H9 (cell line): Measurements from ENCODE around the gene RAB3IL1. TPM values are rescaled to one million over a fixed set of nuclear protein-coding genes. Genes with fewer than 3 reads are reported as not detected.
"Not testable (repeated sequence)": the region's sequence is repeated elsewhere in the genome, so short reads cannot be mapped to it uniquely, and the experiment has no call there.

Experiments used
- DNase-seq: peaks from one replicate; pipeline ENCODE4 v3.0.0-alpha.2; 2017
- H2AFZ ChIP-seq: one replicate; pipeline ENCODE4 v1.6.1; 2013; ENCODE audit warnings: mild to moderate bottlenecking, low read length, control low read depth, moderate library complexity
- H2AK5ac ChIP-seq: 2 replicates; pipeline ENCODE4 v1.6.1; 2013; ENCODE audit warnings: low read length, control low read depth, mixed read lengths; ENCODE audit not compliant: insufficient read length
- H2BK120ac ChIP-seq: one replicate; pipeline ENCODE4 v1.6.1; 2013; ENCODE audit warnings: low read depth, mild to moderate bottlenecking, low read length, control low read depth, inconsistent platforms; ENCODE audit not compliant: poor library complexity, severe bottlenecking
- H2BK12ac ChIP-seq: 2 replicates; pipeline ENCODE4 v1.6.1; 2013; ENCODE audit warnings: low read length, control low read depth, mixed read lengths, low read depth; ENCODE audit not compliant: insufficient read length
- H2BK15ac ChIP-seq: 2 replicates; pipeline ENCODE4 v1.6.1; 2013; ENCODE audit warnings: low read depth, low read length, control low read depth
- H2BK20ac ChIP-seq: one replicate; pipeline ENCODE4 v1.6.1; 2013; ENCODE audit warnings: low read depth, mild to moderate bottlenecking, low read length, control low read depth, inconsistent platforms; ENCODE audit not compliant: poor library complexity, severe bottlenecking
- H2BK5ac ChIP-seq: 2 replicates; pipeline ENCODE4 v1.6.1; 2013; ENCODE audit warnings: low read length, control low read depth, mixed read lengths; ENCODE audit not compliant: insufficient read length
- H3K14ac ChIP-seq: 2 replicates; pipeline ENCODE4 v1.6.1; 2013; ENCODE audit warnings: low read length, control low read depth; ENCODE audit not compliant: insufficient read depth
- H3K18ac ChIP-seq: 2 replicates; pipeline ENCODE4 v1.6.1; 2013; ENCODE audit warnings: low read depth, mild to moderate bottlenecking, mixed read lengths, low read length, control low read depth; ENCODE audit not compliant: insufficient read length
- H3K23ac ChIP-seq: 2 replicates; pipeline ENCODE4 v1.6.1; 2013; ENCODE audit warnings: low read length, control low read depth, mixed read lengths, low read depth; ENCODE audit not compliant: insufficient read length
- H3K23me2 ChIP-seq: 2 replicates; pipeline ENCODE4 v1.6.1; 2013; ENCODE audit warnings: low read depth, mild to moderate bottlenecking, mixed read lengths, low read length, control low read depth; ENCODE audit not compliant: insufficient read length, poor library complexity, severe bottlenecking
- H3K27ac ChIP-seq: 2 replicates; pipeline ENCODE4 v1.5.1; 2013; ENCODE audit warnings: low read length, control low read depth, mixed read lengths, low read depth; ENCODE audit not compliant: insufficient read length
- H3K27me3 ChIP-seq: 2 replicates; pipeline ENCODE4 v1.6.1; 2013; ENCODE audit warnings: low read length, control low read depth, inconsistent platforms; ENCODE audit not compliant: insufficient read depth
- H3K4ac ChIP-seq: 2 replicates; pipeline ENCODE4 v1.6.1; 2013; ENCODE audit warnings: low read depth, mild to moderate bottlenecking, control low read depth, inconsistent platforms, low read length, moderate library complexity
- H3K4me1 ChIP-seq: 2 replicates; pipeline ENCODE4 v1.6.1; 2013; ENCODE audit warnings: low read length, control low read depth, inconsistent platforms; ENCODE audit not compliant: insufficient read depth
- H3K4me2 ChIP-seq: 2 replicates; pipeline ENCODE4 v1.6.1; 2013; ENCODE audit warnings: low read length, control low read depth, mixed read lengths; ENCODE audit not compliant: insufficient read length, insufficient read depth
- H3K56ac ChIP-seq: 2 replicates; pipeline ENCODE4 v1.6.1; 2013; ENCODE audit warnings: low read depth, mild to moderate bottlenecking, mixed read lengths, low read length, control low read depth; ENCODE audit not compliant: insufficient read length
- H3K79me1 ChIP-seq: 2 replicates; pipeline ENCODE4 v1.6.1; 2013; ENCODE audit warnings: low read depth, mild to moderate bottlenecking, moderate library complexity, low read length, control low read depth, inconsistent platforms; ENCODE audit not compliant: insufficient read depth, poor library complexity, severe bottlenecking
- H3K79me2 ChIP-seq: 2 replicates; pipeline ENCODE4 v1.6.1; 2013; ENCODE audit warnings: low read length, control low read depth, inconsistent platforms; ENCODE audit not compliant: insufficient read depth
- H3K9ac ChIP-seq: 2 replicates; pipeline ENCODE4 v1.6.1; 2013; ENCODE audit warnings: low read length, control low read depth, mixed read lengths; ENCODE audit not compliant: insufficient read length; ENCODE audit errors: extremely low read depth
- H3K9me3 ChIP-seq: one replicate; pipeline ENCODE4 v1.6.1; 2013; ENCODE audit warnings: low read depth, low read length, inconsistent platforms; ENCODE audit not compliant: control insufficient read depth
- H3T11ph ChIP-seq: one replicate; pipeline ENCODE4 v1.6.1; 2013; ENCODE audit warnings: mild to moderate bottlenecking, low read length, control low read depth, inconsistent platforms
- H4K20me1 ChIP-seq: one replicate; pipeline ENCODE4 v1.6.1; 2013; ENCODE audit not compliant: control insufficient read depth, insufficient read length, insufficient read depth
- H4K5ac ChIP-seq: 2 replicates; pipeline ENCODE4 v1.6.1; 2013; ENCODE audit warnings: low read depth, mild to moderate bottlenecking, mixed read lengths, low read length, control low read depth; ENCODE audit not compliant: insufficient read length
- H4K8ac ChIP-seq: replicated peaks from 2 replicates; pipeline ENCODE4 v1.6.1; 2013; ENCODE audit warnings: low read length, control low read depth, mixed read lengths, low read depth; ENCODE audit not compliant: insufficient read length
- H4K91ac ChIP-seq: 2 replicates; pipeline ENCODE4 v1.6.1; 2013; ENCODE audit warnings: low read depth, mild to moderate bottlenecking, moderate library complexity, mixed read lengths, low read length, control low read depth; ENCODE audit not compliant: insufficient read length
- H3K27ac Mint-ChIP-seq, 3 experiments: 2 replicates in 2 of 3; 3 replicates in 1 of 3; pipeline ENCODE4 v1.8.0; 2020 to 2021; ENCODE audit warnings: mixed read lengths in 3 of 3, mild to moderate bottlenecking in 1 of 3, moderate library complexity in 1 of 3
- H3K27me3 Mint-ChIP-seq: 2 replicates; pipeline ENCODE4 v1.8.0; 2021; ENCODE audit warnings: low read depth, mild to moderate bottlenecking, moderate library complexity, mixed read lengths
- H3K36me3 Mint-ChIP-seq, 3 experiments: 2 replicates in 2 of 3; 3 replicates in 1 of 3; pipeline ENCODE4 v1.8.0; 2020 to 2021; ENCODE audit warnings: low read depth in 3 of 3, mixed read lengths in 3 of 3; ENCODE audit not compliant: insufficient read depth in 1 of 3
- H3K4me1 Mint-ChIP-seq, 2 experiments: 2 replicates each; pipeline ENCODE4 v1.8.0; 2020; ENCODE audit warnings: mixed read lengths in 2 of 2
- H3K4me3 Mint-ChIP-seq, 2 experiments: 2 replicates in 1 of 2; 3 replicates in 1 of 2; pipeline ENCODE4 v1.8.0; 2020 to 2021; ENCODE audit warnings: mild to moderate bottlenecking in 2 of 2, mixed read lengths in 2 of 2, moderate library complexity in 1 of 2
- H3K9me3 Mint-ChIP-seq, 2 experiments: 2 replicates in 1 of 2; 3 replicates in 1 of 2; pipeline ENCODE4 v1.8.0; 2020; ENCODE audit warnings: mild to moderate bottlenecking in 2 of 2, mixed read lengths in 2 of 2, moderate library complexity in 1 of 2
- CTCF ChIP-seq: fragments of 200-600 bp; sonication (generic); conservative IDR thresholded peaks from 3 replicates; pipeline ENCODE4 v1.8.0; 2021; ENCODE audit warnings: antibody characterized with exemption, mild to moderate bottlenecking
- WGBS: extraction: QIAGEN DNeasy Blood & Tissue Kit; methylation state at CpG from one replicate; pipeline ENCODE4 v1.1.7; 2013; ENCODE audit warnings: missing lambda C conversion rate, low lambda C conversion rate, mixed read lengths; ENCODE audit not compliant: insufficient read length; ENCODE audit errors: extremely low coverage; 5-methylcytosine and 5-hydroxymethylcytosine counted together
- total RNA-seq: library from RNA; stranded (reverse); gene quantifications from 2 replicates; pipeline ENCODE4 v1.2.1, GENCODE V29; 2021

Gene RAB3IL1
- total RNA-seq, 1 experiment from 2014 or later, result 2.4 TPM

GRCh38 chr11:61966734-61967115 is 49.4 kb upstream of the RAB3IL1 start:
- no peak overlapping the region for H2BK12ac ChIP-seq
- H3K27ac ChIP-seq, result no peak overlapping the region
- no peaks in the 10 kb centered on the region for H3K9me3 ChIP-seq
- no peak overlapping the region for H2BK20ac ChIP-seq
- DNase-seq, result no peak
- Mint-ChIP-seq H3K36me3 (peaks cover 29 to 43% (median 39%) of the 10 kb centered on the region in 3 experiments), H3K4me1 (peaks cover 29 to 40% of the 10 kb centered on the region in 2 experiments), H3K9me3 (no peaks in the 10 kb centered on the region; a peak in 1 of 5 replicates), H3K4me3 (peak overlapping the region; percentile 91 to 94), H3K27me3 (peaks cover 1% of the 10 kb centered on the region; the same call in 1 of the 2 replicates), H3K27ac (peak overlapping the region in 2 of 3 experiments; percentile 74 to 81; a peak in 3 of 7 replicates)
- peaks cover 16% of the 10 kb centered on the region for H3K23me2 ChIP-seq
- H4K8ac ChIP-seq, result no peak overlapping the region
- H3T11ph ChIP-seq, result no peak overlapping the region
- no peak overlapping the region for H3K18ac ChIP-seq
- no peak overlapping the region for H2AK5ac ChIP-seq
- no peak overlapping the region for H2BK5ac ChIP-seq
- no peak overlapping the region for H4K91ac ChIP-seq
- no peak overlapping the region for H3K14ac ChIP-seq
- no peak overlapping the region for H3K4ac ChIP-seq
- peak overlapping the region; percentile 97 for H3K4me2 ChIP-seq
- no peak overlapping the region for H2AFZ ChIP-seq
- no peak overlapping the region for H2BK120ac ChIP-seq
- H3K23ac ChIP-seq, result no peak overlapping the region
- H3K27me3 ChIP-seq, result no peaks in the 10 kb centered on the region
- no peak for TF ChIP-seq CTCF
- H3K79me2 ChIP-seq, result peaks cover 14% of the 10 kb centered on the region
- no peak overlapping the region for H2BK15ac ChIP-seq
- H4K5ac ChIP-seq, result no peak overlapping the region
- no CpG with 5 or more reads among the region's 13 CpGs for WGBS
- peak overlapping the region; percentile 66 for H3K9ac ChIP-seq
- no peak overlapping the region for H3K56ac ChIP-seq
- peaks cover 4% of the 10 kb centered on the region for H3K79me1 ChIP-seq
- no peaks in the 10 kb centered on the region for H4K20me1 ChIP-seq
- peaks cover 9% of the 10 kb centered on the region; the same call in 1 of the 2 replicates for H3K4me1 ChIP-seq

- not testable (repeated sequence) for H3K4me1 ChIP-seq, H2BK20ac ChIP-seq, H3K4ac ChIP-seq, H2BK120ac ChIP-seq, H3K27me3 ChIP-seq, H2BK12ac ChIP-seq, H4K8ac ChIP-seq, H3K27me3 Mint-ChIP-seq, H4K20me1 ChIP-seq, H2BK5ac ChIP-seq, H3K56ac ChIP-seq, H2AK5ac ChIP-seq, DNase-seq, H3K14ac ChIP-seq, H3K9me3 Mint-ChIP-seq, H3K27ac ChIP-seq, H3T11ph ChIP-seq, H3K79me1 ChIP-seq, H4K5ac ChIP-seq, H2BK15ac ChIP-seq, H3K9me3 ChIP-seq, H4K91ac ChIP-seq, H3K23ac ChIP-seq, H3K9ac ChIP-seq, H3K18ac ChIP-seq, H2AFZ ChIP-seq
- WGBS, result no CpG with 5 or more reads among the region's 9 CpGs
- Histone ChIP-seq H3K4me2 (peak overlapping the region; percentile 56), H3K23me2 (peaks cover 16% of the 10 kb centered on the region), H3K79me2 (peaks cover 14% of the 10 kb centered on the region)
- Mint-ChIP-seq H3K27ac (peak overlapping the region in 1 of 3 experiments; percentile 52; a peak in 1 of 7 replicates), H3K4me1 (peaks cover 19 to 24% of the 10 kb centered on the region in 2 experiments), H3K4me3 (peak overlapping the region; percentile 91 to 94; a peak in 3 of 5 replicates), H3K36me3 (peaks cover 29 to 43% (median 39%) of the 10 kb centered on the region in 3 experiments)
These were observed 47.4 kb upstream of the RAB3IL1 start for GRCh38 chr11:61964666-61965271.
